GM19351 (cell line): ENCODE data around the gene SLC39A2.

ENCODE experiments used
- ATAC-seq: cut with Tn5 transposase; IDR thresholded peaks from one replicate; pipeline ENCODE4 v1.9.1; 2021; ENCODE audit warnings: mild to moderate bottlenecking, moderate library complexity; ENCODE audit not compliant: unreplicated experiment

Gene SLC39A2

GRCh38 chr14:21043387-21043973, 44.4 kb downstream of the SLC39A2 start:
- no peak for ATAC-seq

- ATAC-seq = no peak
These were observed 45.0 kb downstream of the SLC39A2 start for GRCh38 chr14:21043974-21044618.

DNA sequence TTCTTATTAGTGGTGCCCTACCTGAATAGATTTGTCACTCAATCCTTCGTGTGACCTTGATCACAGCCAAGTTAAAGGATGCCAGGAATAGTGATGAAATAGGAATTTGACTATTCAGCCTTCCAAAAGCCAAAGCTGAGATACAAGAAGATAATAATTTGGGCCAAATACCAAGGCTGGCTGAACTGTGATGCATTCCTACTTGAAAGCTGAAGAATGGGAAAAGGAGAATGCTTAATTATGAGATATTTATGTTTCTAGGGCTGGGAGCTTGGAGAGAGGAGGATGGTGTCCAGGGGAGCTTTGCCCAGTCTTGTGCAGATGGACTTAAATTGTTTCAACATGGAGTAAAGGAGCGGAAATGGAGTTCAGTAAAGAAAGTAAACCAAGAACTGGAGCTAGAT, 48.3 kb downstream of the SLC39A2 start:
- no peak for ATAC-seq

- no peak for ATAC-seq
These were observed 49.5 kb downstream of the SLC39A2 start for GRCh38 chr14:21048638-21049037.

DNA sequence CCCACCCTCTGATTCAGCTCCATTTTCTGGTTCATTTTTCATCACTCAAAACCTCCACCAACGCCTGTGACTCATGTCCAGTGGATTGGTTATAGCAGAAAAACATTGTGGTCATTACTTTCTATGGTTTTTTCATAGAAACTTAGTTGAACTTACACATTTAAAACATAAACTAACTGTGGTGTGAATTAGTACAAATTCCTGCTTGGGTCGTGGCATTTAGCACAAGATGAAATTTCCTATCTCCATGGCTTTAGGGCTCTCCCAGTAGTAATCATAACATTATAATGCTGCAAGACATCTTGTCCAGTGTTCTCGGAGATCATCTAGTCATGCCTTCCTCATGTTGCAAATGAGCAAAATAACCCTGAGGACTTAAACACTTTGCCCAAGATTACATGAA, 50.2 kb downstream of the SLC39A2 start:
- ATAC-seq = no peak

DNA sequence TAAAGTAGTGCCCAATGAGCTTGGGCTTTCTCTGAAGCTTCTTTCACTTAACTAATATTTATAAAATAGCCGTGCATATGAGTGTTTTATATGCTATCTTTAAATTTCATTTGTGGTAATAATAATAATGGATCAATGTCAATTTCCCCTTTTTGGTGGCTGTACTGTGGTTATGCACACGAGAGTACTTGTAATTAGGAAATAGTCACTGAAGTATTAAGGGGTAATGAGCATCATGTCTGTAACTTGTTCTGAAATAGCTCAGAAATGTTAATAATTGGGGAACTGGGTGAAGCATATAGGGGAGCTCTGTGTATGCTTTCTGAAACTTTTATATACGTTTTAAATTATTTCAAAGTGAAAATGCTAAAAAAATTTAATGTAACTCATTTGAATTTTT, 51.5 kb downstream of the SLC39A2 start:
- ATAC-seq = no peak
